ENCODE measurements around the gene GAPVD1.

GAPVD1 gene

DNA sequence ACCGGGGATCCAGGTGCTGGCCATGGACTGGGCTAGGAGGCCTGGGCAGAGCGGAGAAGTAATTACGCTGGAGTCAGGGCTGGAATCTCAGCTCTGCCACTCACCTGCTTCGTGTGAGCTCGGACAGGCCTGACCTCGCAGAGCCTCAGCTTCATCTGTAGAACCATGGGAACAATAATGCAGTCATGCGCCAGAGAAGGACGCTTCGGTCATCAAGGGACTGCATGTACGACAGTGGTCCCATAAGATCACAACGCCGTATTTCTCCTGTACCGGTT lies 145.1 kb downstream of the GAPVD1 start:
- DNase-seq = no peak

DNA sequence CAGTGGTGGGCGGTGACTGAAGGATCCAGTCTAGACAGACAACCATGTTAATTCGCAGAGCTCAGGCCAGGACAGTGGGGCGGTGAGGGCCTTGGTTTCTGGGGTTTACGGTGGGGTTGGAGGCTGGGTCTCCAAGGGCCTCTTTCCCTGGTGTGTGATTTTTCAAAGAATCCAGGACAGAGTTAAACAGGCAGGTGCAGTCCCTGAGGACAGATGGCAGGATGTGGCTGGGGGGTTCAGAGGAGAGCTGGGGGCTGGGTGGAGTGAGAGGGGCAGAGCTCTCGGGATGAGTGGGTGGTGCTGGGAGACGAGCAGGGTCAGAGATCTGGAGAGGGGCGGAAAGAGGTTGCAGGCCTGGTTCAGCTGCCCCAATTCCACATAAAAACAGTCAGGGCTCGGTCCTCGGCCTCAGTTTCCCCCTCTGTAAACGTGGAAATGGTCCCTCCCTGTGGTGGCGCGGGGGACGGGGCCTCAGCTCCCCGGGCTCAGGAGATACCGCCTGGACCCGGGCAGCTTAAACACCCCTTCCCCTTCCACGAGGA lies 145.9 kb downstream of the GAPVD1 start:
- DNase-seq = no peak

DNA sequence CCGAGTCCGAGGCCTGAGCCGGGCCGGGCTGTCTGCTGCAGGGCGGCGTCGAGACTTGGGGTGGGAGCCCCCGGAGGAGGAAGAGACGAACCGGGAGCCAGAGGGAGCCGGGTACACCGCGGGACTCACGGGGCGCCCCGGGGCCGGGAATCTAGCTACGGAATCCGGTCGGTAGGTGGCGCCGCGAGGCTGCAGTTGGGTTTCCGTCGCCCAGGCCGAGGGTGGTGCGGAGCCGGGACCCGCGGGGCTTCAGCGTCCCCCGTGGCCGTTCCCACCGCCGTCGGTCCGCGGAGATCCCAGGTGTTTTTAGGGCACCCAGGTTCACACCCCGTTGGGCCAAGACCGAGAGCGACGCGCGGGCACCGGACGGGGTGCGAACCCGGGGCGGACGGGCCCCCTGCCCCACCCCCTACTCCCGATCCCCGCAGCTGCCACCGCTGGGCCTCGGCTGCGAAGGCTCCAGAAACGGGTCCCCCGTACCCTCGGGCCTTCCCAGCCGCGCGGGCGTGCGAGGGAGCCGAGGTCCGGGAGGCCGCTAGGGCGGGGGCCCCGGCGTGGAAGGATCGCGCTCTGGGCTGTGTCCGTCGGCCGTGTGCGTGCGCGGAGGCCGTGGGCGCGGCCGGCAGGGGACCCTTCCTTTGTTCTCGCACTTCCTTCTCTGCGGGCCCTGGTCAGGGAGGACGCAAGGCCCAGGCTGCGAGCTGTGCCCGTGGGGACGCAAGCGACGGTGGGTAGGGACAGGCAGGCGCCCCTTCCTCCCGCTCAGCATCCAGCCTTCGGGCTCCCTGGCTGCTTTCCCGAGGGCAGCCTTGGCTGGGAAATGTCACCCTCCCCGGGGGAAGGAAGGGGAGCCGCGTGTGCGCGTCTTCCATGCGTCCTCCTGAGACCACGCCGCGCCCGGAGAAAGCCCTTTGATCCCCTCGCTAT lies 146.6 kb downstream of the GAPVD1 start:
- DNase-seq = peak; percentile 85

DNA sequence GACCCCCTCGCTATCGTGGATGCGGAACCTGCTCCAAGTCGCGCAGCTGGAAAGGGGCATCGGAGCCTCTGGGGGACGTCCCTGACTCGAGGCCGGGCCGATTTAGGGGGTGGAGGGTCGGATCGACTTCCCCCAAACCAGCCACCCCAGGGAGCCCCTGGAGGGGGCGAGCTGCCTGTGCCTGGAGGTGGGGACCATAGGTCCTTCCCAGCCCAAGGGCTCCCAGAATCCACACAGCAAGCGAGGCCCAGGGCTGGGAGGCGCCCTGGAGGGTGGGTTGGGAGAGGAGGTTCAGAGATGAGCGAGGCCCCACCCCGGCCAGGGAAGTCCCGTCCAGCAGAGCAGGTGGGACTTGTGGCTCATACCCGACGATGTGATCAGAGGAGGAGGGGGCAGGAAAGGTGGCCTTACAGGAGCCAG lies 147.6 kb downstream of the GAPVD1 start:
- peak; percentile 49 for DNase-seq

DNA sequence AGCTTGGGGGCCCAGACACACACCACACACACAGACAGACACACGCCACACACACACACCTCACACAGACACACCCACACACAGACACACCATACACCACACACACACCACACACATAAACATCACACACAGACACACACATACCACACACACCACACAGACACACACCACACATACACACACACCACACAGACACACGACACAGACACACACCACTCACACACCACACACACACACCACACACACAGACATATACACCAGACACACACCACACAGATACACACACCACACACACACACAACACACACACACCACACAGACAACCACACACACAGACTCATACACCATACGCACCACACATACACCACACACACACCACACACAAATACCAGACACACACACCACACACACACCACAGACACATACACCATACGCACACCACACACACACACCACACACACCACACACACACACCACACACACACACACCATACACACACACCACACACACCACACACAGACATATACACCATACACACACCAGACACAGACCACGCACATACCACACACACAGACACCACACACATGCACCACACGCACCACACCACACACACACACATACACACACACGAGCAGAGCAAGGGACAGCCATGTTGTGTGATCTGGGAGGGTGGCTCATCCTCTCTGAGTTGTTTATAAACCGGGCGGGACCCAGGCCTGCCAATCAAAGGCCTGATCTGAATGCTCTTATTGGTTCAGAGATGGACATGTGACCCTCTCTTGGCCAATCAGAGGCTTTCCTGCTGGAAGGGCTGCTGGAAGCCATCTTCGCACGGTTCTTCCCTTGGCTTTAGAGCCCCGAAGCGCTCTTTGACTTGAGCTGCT lies 148.3 kb downstream of the GAPVD1 start:
- DNase-seq = peak; percentile 98

DNA sequence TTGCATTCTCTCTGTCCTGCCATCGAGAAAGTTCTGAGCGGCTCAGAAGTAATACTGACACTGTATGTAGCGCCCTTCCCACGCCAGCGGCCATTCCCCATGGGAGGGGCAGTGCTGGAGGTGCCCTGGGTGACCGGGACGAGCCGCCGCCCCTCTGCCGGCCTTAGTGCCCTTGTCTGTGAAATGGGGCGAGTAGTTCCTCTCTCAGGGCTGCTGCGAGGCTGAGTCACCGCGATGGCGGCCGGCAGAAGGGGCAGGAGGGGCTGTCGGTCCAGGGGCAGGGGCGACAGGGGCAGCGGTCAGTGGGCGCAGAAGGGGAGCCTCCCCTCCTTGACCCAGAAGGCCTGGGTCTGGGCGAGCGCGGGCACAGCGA lies 148.9 kb downstream of the GAPVD1 start:
- no peak for DNase-seq

DNA sequence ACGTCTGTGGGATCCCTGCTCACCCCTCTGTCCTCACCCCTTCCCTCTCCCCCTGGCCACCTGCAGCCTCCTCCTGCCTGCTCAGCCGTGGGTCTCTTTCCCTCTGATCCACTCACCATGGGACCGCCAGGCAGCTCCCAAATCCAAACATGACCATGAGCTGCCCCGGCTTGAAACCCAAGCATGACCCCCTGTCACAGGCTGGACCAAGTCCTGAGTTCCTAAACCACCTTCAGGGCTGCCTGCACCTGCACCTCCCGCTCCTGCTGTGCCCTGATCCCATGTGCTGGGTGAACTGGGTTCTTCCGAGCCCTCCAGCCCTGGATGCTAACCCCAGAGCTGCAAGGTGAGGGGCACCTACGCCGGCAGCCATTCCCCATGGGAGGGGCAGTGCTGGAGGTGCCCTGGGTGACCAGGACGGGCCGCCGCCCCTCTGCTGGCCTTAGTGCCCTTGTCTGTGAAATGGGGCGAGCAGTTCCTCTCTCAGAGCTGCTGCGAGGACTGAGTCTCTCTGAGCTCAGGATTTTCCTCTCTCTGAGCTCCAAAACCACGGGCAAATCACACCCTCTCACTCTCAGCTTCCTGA lies 149.6 kb downstream of the GAPVD1 start:
- DNase-seq = no peak

DNA sequence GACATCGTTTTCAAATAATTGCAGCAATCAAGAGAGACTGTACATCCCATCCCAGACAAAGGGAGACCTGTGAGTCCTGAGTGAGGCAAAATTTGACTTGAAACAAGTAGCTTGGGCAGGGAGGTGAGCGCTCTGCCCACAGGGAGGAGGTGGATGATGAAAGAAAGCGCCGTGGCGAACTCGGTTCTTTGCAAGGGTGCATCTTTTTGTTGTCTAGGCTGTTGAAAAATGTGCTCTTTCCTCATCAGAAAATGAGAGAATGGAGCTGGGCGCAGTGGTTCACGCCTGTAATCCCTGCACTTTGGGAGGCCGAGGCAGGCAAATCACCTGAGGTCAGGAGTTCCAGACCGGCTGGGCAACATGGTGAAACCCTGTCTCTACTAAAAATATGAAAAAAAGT lies 150.5 kb downstream of the GAPVD1 start:
- DNase-seq = no peak

DNA sequence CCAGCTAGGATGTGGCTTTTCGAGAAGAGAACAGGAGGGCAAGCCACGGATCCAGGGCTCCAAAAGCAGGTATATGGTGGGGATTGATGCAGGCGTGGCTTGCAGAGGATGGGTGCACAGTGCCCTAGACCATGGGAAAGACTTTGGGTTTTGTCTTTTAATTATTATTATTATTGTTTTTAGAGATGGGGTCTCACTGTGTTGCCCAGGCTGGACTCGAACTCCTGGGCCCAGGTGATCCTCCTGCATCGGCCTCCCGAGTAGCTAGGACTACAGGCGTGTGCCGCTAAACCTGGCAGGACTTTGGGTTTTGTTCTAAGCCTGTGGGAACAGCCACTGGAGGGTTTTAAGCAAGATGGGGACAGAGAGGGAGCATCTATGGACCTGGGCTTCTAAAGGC lies 152.0 kb downstream of the GAPVD1 start:
- DNase-seq = no peak

DNA sequence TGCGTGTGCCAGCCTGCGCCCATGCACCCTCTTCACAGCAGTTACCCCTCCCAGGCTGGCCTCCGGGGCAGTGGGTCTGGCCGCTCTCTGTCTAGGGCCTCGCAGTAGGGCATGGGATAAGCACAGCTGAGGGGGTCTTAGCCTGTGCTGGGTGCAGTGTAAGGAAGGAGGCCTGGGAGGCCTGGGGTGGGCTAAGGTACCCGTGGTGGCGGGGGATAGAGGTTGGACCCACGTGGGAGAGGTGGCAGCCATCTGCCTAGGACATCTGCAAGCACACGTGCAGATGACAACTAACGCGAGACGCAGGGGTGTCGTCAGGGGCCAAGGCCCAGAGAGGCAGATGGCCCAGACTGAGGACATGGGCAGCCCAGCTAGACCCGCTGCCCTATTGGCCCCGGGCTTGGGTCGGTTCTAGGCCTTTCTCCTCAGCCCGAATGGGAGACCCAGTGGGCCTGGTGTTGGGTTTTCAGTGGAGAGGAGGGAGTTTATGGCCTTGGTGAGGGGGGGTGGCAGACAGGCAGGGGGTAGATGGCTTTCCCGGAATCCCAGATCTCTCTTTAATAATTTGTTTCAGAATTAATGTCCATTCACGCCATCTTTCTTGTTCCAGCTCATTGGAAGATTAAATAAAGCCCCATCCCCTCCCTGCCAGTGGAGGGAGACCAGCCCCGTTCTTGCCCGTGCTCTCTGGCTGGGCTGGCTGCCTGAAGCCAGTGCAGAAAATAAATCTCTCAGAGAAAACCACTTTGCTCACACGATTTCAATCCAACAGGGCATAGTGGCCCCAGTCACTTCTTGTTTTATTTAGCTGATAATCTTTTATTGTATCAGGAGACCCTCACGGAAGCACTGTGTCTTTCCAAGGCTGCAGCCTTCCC lies 154.2 kb downstream of the GAPVD1 start:
- no peak for DNase-seq

DNA sequence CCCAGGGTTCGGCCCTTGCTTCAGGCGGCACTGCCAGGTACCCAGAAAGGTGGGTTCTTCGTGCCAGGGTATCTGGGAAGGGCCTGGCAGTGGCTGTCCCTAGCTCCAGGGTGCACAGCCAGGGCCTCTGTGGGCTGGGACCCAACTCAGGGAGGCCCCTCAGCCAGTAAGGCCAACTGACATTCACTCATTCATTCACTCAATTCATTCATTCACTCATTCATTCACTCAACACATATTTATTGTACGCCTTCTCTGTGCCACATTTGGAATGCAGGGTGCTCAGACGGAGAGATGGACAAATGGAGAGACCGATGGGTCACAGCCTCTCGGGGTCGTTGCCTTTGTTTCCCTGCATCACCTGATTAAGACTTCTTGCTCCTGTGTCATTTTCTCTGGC lies 154.9 kb downstream of the GAPVD1 start:
- DNase-seq = no peak
